Adrenal gland (tissue), 5 donors: Measurements from ENCODE around the gene PRKCZ.

Experiments used
- POLR2A ChIP-seq, 2 donors: fragments of 450-650 bp; IDR thresholded peaks; one replicate each; pipeline ENCODE4 v1.6.1; 2017; ENCODE audit warnings: antibody characterized with exemption in 2 of 2, mild to moderate bottlenecking in 2 of 2, moderate library complexity in 1 of 2
- TF ChIP-seq, protein P1 (sequence below), 6 experiments: fragments of 450-650 bp in 4 of 6; fragments of 200-600 bp in 2 of 6; sonication (generic) in 1 of 6; IDR thresholded peaks; 1 replicate in 5 of 6; 2 replicates in 1 of 6; pipeline versions ENCODE4 v1.5.1 to v1.8.0; 2016 to 2021; ENCODE audit warnings: antibody characterized with exemption in 6 of 6, mild to moderate bottlenecking in 2 of 6, moderate library complexity in 1 of 6
- donor health status: DM: no; HTN: no; CAD: no.

DNA sequence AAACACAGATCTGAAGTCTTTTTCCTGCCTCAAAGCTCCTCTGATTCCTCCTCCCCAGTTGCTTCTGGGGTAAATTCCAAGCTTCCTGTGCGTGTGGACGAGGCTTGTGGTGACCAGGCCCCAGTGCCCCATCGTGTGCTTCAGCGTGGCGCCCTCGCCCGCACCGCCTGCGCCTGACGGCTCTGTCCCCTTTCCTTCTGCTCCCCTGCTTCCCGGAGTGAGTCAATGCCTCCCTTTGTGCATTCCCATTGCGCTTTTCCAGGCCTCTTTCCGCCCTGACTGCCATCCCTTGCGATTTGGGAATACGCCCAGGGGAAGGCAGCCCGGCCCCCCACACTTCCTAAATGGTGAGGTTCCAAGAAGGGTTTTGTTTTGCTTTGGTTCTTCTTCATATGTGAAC, 108.1 kb downstream of the PRKCZ start:
- TF ChIP-seq, protein P1, sequence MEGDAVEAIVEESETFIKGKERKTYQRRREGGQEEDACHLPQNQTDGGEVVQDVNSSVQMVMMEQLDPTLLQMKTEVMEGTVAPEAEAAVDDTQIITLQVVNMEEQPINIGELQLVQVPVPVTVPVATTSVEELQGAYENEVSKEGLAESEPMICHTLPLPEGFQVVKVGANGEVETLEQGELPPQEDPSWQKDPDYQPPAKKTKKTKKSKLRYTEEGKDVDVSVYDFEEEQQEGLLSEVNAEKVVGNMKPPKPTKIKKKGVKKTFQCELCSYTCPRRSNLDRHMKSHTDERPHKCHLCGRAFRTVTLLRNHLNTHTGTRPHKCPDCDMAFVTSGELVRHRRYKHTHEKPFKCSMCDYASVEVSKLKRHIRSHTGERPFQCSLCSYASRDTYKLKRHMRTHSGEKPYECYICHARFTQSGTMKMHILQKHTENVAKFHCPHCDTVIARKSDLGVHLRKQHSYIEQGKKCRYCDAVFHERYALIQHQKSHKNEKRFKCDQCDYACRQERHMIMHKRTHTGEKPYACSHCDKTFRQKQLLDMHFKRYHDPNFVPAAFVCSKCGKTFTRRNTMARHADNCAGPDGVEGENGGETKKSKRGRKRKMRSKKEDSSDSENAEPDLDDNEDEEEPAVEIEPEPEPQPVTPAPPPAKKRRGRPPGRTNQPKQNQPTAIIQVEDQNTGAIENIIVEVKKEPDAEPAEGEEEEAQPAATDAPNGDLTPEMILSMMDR (IDR thresholded peaks at IDR 0.05), result no peak
- no peak for TF ChIP-seq POLR2A (IDR thresholded peaks at IDR 0.05)
